ENCODE measurements around the gene SESTD1.
A peak's percentile ranks its signal among the peaks of the same experiment; 100 is the strongest.

The SESTD1 gene

DNA sequence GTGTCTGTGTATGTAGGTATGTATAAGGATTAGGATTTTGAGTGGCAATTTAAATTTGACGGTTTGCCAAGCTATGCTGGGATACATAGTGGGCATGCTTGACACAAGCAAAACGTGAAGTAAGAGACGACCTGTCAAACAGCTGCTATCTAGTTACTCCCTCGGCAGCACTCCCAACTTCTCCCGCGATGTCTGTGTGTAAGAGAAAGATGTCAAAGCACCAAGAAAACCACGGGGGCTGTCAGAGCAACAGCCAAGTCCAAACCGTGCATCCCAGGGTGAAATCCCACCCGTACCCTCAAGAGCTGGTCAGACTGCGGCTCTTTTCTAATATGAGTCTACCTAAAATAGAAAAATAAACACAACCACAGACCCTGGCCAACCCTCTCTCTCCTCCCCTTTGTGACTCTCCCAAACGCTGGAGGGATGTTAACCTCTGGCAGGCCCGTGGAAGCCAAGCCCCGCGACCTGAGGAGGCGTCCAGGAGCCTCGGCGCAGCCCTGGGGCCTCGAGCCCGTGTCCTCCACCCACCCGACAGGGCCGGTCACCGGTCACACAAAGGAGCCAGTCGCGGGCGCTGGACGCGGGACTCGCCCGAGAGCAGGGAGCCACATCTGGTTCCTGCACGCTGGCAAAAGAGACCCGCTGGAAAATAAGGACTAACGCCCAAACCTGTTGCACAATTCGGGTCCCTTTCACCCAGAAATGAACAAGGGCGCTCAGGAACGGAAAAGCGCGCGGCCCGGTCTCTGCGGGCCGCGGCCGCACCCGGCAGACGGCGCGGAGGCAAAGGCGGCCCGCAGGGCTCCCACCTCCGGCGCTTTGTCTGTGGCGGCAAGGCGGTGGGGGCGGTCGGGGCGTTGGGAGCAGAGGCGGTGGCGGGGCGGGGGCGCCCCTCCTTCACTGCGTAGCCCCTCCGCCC lies 925 bp downstream of the SESTD1 start:
- Mint-ChIP-seq H3K27me3 (ENCODE audit: low read depth, poor library complexity) (peaks cover 12% of the 10 kb centered on the region), H3K9me3 (no peaks in the 10 kb centered on the region), H3K27ac (peak overlapping the region; percentile 92), H3K4me1 (peaks cover 22% of the 10 kb centered on the region), H3K36me3 (ENCODE audit: low read depth) (peaks cover 15% of the 10 kb centered on the region), H3K4me3 (peak overlapping the region; percentile 92)
- TF ChIP-seq, protein P1, sequence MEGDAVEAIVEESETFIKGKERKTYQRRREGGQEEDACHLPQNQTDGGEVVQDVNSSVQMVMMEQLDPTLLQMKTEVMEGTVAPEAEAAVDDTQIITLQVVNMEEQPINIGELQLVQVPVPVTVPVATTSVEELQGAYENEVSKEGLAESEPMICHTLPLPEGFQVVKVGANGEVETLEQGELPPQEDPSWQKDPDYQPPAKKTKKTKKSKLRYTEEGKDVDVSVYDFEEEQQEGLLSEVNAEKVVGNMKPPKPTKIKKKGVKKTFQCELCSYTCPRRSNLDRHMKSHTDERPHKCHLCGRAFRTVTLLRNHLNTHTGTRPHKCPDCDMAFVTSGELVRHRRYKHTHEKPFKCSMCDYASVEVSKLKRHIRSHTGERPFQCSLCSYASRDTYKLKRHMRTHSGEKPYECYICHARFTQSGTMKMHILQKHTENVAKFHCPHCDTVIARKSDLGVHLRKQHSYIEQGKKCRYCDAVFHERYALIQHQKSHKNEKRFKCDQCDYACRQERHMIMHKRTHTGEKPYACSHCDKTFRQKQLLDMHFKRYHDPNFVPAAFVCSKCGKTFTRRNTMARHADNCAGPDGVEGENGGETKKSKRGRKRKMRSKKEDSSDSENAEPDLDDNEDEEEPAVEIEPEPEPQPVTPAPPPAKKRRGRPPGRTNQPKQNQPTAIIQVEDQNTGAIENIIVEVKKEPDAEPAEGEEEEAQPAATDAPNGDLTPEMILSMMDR (IDR thresholded peaks at IDR 0.05) = no peak
- DNase-seq = peak; percentile 66

DNA sequence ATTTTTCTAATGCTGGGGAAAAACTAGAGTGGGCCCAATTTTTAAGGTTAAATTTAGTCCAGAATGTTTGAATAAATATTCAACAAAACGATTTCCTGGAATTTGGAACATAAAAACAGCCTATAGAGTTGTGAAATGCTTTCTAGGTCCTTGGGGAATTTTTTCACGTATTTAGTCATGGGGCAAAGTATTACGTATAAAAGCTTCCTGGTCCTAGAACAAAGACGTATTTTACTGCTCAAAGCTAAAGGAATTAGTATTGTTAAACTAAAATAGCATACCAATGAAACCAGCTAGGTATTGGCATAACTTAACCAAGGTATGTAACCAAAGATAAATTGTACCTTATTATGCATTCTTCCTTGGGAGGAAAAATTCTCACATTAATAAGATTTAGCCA lies 1.6 kb downstream of the SESTD1 start:
- H3K4me3 Mint-ChIP-seq = peak overlapping the region; percentile 92
- H3K9me3 Mint-ChIP-seq = peaks cover 1% of the 10 kb centered on the region
- no peak for DNase-seq
- TF ChIP-seq, protein P1 (IDR thresholded peaks at IDR 0.05) = no peak
- H3K27me3 Mint-ChIP-seq (ENCODE audit: low read depth, poor library complexity) = peaks cover 12% of the 10 kb centered on the region
- H3K36me3 Mint-ChIP-seq (ENCODE audit: low read depth) = peaks cover 19% of the 10 kb centered on the region
- H3K4me1 Mint-ChIP-seq = peaks cover 22% of the 10 kb centered on the region
- no peak overlapping the region for H3K27ac Mint-ChIP-seq

DNA sequence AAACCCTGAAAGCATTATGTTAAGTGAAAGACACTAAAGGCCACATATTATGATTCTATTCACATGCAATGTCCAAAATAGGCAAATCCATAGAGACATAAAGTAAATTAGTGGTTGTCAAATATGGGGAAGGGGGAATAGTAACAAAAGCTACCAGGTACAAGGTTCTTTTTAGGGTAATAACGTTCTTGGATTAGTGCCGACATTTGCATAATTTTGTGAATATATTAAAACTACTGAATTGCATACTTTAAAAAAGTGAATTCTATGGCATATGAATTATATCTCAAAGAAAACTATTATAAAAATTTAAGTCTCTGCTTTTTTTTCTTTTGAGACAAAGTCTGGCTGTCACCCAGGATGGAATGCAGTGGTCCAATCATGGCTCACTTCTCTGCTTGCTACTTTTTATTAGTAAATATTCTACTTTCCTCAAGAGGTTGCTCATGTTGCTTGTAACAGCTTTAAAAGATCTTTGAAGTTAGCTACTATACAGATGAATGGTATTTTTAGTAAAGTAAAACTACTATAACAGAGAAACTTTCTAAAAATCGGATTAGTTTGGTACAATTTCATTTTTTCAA lies 2.5 kb downstream of the SESTD1 start:
- Mint-ChIP-seq H3K4me1 (peaks cover 22% of the 10 kb centered on the region), H3K27ac (no peak overlapping the region), H3K27me3 (ENCODE audit: low read depth, poor library complexity) (peaks cover 12% of the 10 kb centered on the region), H3K9me3 (peaks cover 6% of the 10 kb centered on the region), H3K4me3 (peak overlapping the region; percentile 40), H3K36me3 (ENCODE audit: low read depth) (peaks cover 28% of the 10 kb centered on the region)
- TF ChIP-seq, protein P1 (IDR thresholded peaks at IDR 0.05) = no peak
- no peak for DNase-seq

DNA sequence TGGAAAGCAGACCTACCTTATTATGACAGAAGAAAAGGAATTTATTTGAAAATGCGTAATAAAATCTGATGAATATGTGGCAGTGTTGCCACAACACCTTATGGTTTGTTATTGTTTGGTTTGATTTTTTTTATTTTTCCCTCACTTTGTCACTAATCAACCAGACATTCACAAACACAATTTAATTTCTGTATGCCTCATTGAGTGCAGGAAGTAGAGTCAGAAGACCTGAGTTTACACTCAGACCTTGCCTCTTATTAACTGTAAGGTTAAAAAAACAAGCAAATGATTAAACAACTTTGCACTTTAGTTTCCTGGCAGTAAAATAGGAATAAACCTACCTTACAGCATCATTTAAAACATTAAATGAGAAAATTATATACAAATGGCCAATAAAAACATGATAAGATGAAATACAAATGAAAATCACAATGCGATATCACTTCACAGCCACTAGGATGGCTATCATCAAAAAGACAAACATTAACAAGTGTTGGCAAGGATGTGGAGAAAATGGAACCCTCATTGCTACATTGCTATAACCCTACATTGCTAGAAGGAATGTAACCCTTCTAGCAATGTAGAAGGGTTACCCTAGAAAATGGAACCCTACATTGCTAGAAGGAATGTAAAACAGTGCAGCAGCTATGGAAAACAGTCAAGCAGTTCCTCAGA lies 3.3 kb downstream of the SESTD1 start:
- TF ChIP-seq, protein P1 (IDR thresholded peaks at IDR 0.05) = no peak
- no peak overlapping the region for H3K4me3 Mint-ChIP-seq

DNA sequence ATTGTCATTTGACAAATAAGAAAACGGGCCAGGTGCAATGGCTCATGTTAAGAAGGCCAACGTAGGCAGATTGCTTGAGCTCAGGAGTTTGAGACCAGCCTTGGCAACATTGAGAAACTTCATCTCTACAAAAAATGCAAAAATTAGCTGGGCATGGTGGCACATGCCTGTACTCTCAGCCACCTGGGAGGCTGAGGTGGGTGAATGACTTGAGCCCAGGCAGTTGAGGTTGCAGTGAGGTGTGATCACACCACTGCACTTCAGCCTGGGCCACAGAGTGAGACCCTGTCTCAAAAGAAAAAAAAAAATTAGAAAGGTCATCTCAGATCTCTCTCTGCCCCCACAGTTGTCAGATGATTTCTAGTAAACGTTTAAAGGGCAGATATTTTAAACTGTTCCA lies 4.4 kb downstream of the SESTD1 start:
- no peak overlapping the region for H3K4me3 Mint-ChIP-seq
- no peak for DNase-seq
- TF ChIP-seq, protein P1 (IDR thresholded peaks at IDR 0.05) = no peak
- H3K27me3 Mint-ChIP-seq (ENCODE audit: low read depth, poor library complexity) = peaks cover 7% of the 10 kb centered on the region
- no peak overlapping the region for H3K27ac Mint-ChIP-seq
- peaks cover 21% of the 10 kb centered on the region for H3K4me1 Mint-ChIP-seq
- peaks cover 46% of the 10 kb centered on the region for H3K36me3 Mint-ChIP-seq (ENCODE audit: low read depth)
- peaks cover 22% of the 10 kb centered on the region for H3K9me3 Mint-ChIP-seq

More for the DNA sequence above, 3.3 kb downstream of the SESTD1 start:
- Mint-ChIP-seq H3K27me3 (ENCODE audit: low read depth, poor library complexity) (peaks cover 12% of the 10 kb centered on the region), H3K27ac (no peak overlapping the region), H3K36me3 (ENCODE audit: low read depth) (peaks cover 37% of the 10 kb centered on the region), H3K9me3 (peaks cover 13% of the 10 kb centered on the region), H3K4me1 (peaks cover 22% of the 10 kb centered on the region)
- DNase-seq = no peak
